Body of pancreas (tissue), 4 donors: ENCODE measurements around the gene PCBP3.

Source experiments
- CTCF ChIP-seq, 7 experiments: fragments of 450-650 bp in 4 of 7; fragments of 200-600 bp in 3 of 7; sonication (generic) in 3 of 7; IDR thresholded peaks; one replicate each; pipeline ENCODE4 v1.5.1; 2016 to 2019; ENCODE audit warnings: antibody characterized with exemption in 7 of 7
- POLR2A ChIP-seq, 3 donors: fragments of 450-650 bp; IDR thresholded peaks; one replicate each; pipeline ENCODE4 v1.6.1; 2016; ENCODE audit warnings: antibody characterized with exemption in 3 of 3, mild to moderate bottlenecking in 2 of 3

DNA sequence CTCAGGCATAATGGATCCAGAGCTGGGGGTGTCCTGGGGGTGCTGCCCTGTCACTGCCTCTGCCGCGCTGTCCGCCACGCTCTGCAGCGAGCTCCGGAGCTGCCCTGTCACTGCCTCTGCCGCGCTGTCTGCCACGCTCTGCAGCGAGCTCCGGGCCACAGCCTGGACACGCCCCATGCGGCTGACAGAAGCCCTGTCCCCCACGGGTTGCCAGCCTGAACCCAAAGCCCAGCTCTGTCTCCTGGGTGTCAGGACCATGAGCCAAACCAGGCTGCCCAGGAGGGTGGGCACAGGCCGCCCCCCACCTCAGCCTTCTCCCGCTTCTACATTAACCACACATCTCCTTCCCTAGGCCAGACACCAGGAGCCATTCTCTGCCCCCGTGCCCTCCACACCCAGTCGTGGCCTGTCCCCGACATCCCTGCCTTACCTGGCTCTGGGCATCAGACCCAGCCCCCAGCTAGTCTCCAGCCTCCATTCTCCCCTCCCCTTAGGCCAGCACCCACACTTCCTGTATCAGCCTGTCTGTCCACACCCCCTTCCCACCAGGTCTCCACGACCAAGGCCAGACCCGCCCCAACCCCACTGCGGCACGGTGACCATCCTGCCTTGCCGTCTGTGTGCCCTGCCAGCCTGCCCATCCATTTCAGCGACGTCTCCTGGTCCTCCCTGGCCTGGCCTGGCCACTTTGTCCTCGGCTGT is 265.2 kb downstream of the PCBP3 start:
- TF ChIP-seq CTCF (IDR thresholded peaks at IDR 0.05), result no peak
- no peak for TF ChIP-seq POLR2A (IDR thresholded peaks at IDR 0.05)
